ENCODE data around the gene HSPA14.

- no peak for TF ChIP-seq CTCF (IDR thresholded peaks at IDR 0.05; ENCODE audit: low read depth, low read length)
- no peak for TF ChIP-seq POLR2A (IDR thresholded peaks at IDR 0.05; ENCODE audit: extremely low read depth, insufficient read length)
- TF ChIP-seq, protein P1, sequence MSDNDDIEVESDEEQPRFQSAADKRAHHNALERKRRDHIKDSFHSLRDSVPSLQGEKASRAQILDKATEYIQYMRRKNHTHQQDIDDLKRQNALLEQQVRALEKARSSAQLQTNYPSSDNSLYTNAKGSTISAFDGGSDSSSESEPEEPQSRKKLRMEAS (IDR thresholded peaks at IDR 0.05; ENCODE audit: low read depth, low read length), result no peak
Observed at GRCh38 chr10:14812271-14812670, 25.8 kb upstream of the HSPA14 start.
